CD14-positive monocyte (primary cell): Measurements from ENCODE around the gene CSF2. TPM values are rescaled to one million over a fixed set of nuclear protein-coding genes. Genes with fewer than 3 reads are reported as not detected.

Experiments used
- DNase-seq, 3 donors: peaks; one replicate each; pipeline ENCODE4 v3.0.0-alpha.2; 2011 to 2022
- H2AFZ ChIP-seq: 2 replicates; pipeline ENCODE4 v1.6.0; 2012; ENCODE audit warnings: mild to moderate bottlenecking, low read depth, low read length, inconsistent platforms; ENCODE audit not compliant: insufficient read depth, poor library complexity, severe bottlenecking
- H3K27ac ChIP-seq, 2 donors: 1 replicate in 1 of 2; 2 replicates in 1 of 2; pipeline ENCODE4 v1.5.1; 2012 to 2013; ENCODE audit warnings: low read length in 2 of 2, control low read depth in 1 of 2, inconsistent platforms in 1 of 2, low read depth in 1 of 2, mild to moderate bottlenecking in 1 of 2
- H3K27me3 ChIP-seq, 2 donors: one replicate each; pipeline versions ENCODE4 v1.6.0 to v1.6.1; 2011 to 2013; ENCODE audit warnings: low read length in 2 of 2; ENCODE audit not compliant: control insufficient read depth in 2 of 2, insufficient read depth in 2 of 2
- H3K36me3 ChIP-seq, 2 donors: replicated peaks in 1 of 2; 1 replicate in 1 of 2; 2 replicates in 1 of 2; pipeline versions ENCODE4 v1.5.1 to v1.6.1; 2012 to 2013; ENCODE audit warnings: low read length in 2 of 2, control low read depth in 1 of 2, inconsistent platforms in 1 of 2, mild to moderate bottlenecking in 1 of 2; ENCODE audit not compliant: insufficient read depth in 2 of 2, control insufficient read depth in 1 of 2
- H3K4me1 ChIP-seq, 2 donors: 1 replicate in 1 of 2; 2 replicates in 1 of 2; pipeline versions ENCODE4 v1.5.1 to v1.6.1; 2012 to 2013; ENCODE audit warnings: low read length in 2 of 2, control low read depth in 1 of 2, inconsistent platforms in 1 of 2, mild to moderate bottlenecking in 1 of 2, moderate library complexity in 1 of 2; ENCODE audit not compliant: insufficient read depth in 2 of 2, control insufficient read depth in 1 of 2
- H3K4me2 ChIP-seq: replicated peaks from 2 replicates; pipeline ENCODE3; 2012; ENCODE audit warnings: low read length, moderate library complexity, mild to moderate bottlenecking; ENCODE audit not compliant: poor library complexity, severe bottlenecking; ENCODE audit errors: extremely low read depth
- H3K4me3 ChIP-seq, 3 experiments: fragments of 200-600 bp in 1 of 3; sonication (generic) in 1 of 3; replicated peaks in 1 of 3; 1 replicate in 2 of 3; 2 replicates in 1 of 3; pipeline ENCODE4 v1.5.1; 2011 to 2013; ENCODE audit warnings: low read length in 3 of 3, mild to moderate bottlenecking in 3 of 3, control low read depth in 2 of 3, low read depth in 2 of 3, inconsistent platforms in 1 of 3, moderate library complexity in 1 of 3
- H3K79me2 ChIP-seq: 2 replicates; pipeline ENCODE4 v1.6.0; 2012; ENCODE audit warnings: mild to moderate bottlenecking, control low read depth, inconsistent platforms, low read length, moderate library complexity; ENCODE audit not compliant: insufficient read depth
- H3K9ac ChIP-seq: 2 replicates; pipeline ENCODE4 v1.6.0; 2017; ENCODE audit warnings: low read length, mild to moderate bottlenecking; ENCODE audit not compliant: insufficient read depth, poor library complexity, severe bottlenecking
- H3K9me3 ChIP-seq, 2 donors: replicated peaks in 1 of 2; 1 replicate in 1 of 2; 2 replicates in 1 of 2; pipeline versions ENCODE4 v1.5.1 to v1.6.1; 2012 to 2013; ENCODE audit warnings: low read length in 2 of 2, control low read depth in 1 of 2; ENCODE audit not compliant: control insufficient read depth in 1 of 2, insufficient read depth in 1 of 2
- H4K20me1 ChIP-seq: 2 replicates; pipeline ENCODE4 v1.6.0; 2012; ENCODE audit warnings: mild to moderate bottlenecking, low read length, control low read depth, moderate library complexity; ENCODE audit not compliant: insufficient read depth
- H3K27ac Mint-ChIP-seq, 7 donors: one replicate each; pipeline ENCODE4 v1.8.0; 2020; ENCODE audit warnings: mild to moderate bottlenecking in 7 of 7, mixed read lengths in 7 of 7, moderate library complexity in 6 of 7, inconsistent platforms in 2 of 7
- H3K27me3 Mint-ChIP-seq, 3 donors: one replicate each; pipeline ENCODE4 v1.8.0; 2021 to 2022; ENCODE audit warnings: low read depth in 3 of 3, mild to moderate bottlenecking in 3 of 3, mixed read lengths in 3 of 3, moderate library complexity in 3 of 3, inconsistent platforms in 1 of 3
- H3K36me3 Mint-ChIP-seq, 2 donors: one replicate each; pipeline ENCODE4 v1.8.0; 2020; ENCODE audit warnings: mixed read lengths in 2 of 2, inconsistent platforms in 1 of 2, mild to moderate bottlenecking in 1 of 2
- H3K4me1 Mint-ChIP-seq: one replicate; pipeline ENCODE4 v1.8.0; 2020; ENCODE audit warnings: mild to moderate bottlenecking, mixed read lengths
- H3K4me3 Mint-ChIP-seq, 2 donors: one replicate each; pipeline ENCODE4 v1.8.0; 2020; ENCODE audit warnings: mild to moderate bottlenecking in 2 of 2, mixed read lengths in 2 of 2, moderate library complexity in 1 of 2
- H3K9me3 Mint-ChIP-seq, 7 donors: one replicate each; pipeline ENCODE4 v1.8.0; 2020 to 2022; ENCODE audit warnings: mixed read lengths in 7 of 7, mild to moderate bottlenecking in 6 of 7, moderate library complexity in 6 of 7, inconsistent platforms in 2 of 7
- WGBS: methylation state at CpG from one replicate; pipeline ENCODE4 v1.1.5; 2013; ENCODE audit warnings: missing lambda C conversion rate; ENCODE audit not compliant: insufficient coverage; 5-methylcytosine and 5-hydroxymethylcytosine counted together
- intact Hi-C, 2 donors: fragments of 100-400 bp; cut with micrococcal nuclease; formaldehyde crosslinking; loops; one replicate each; pipeline versions ENCODE4 v1.15.0 to v1.15.1; 2023
- polyA plus RNA-seq, 3 donors: library from polyadenylated mRNA; depleted of rRNA in 1 of 3; unstranded in 2 of 3; stranded (reverse) in 1 of 3; fragments of 300-500 nt in 2 of 3; fragments of >200 nt in 1 of 3; fragmentation: Illumina TruSeq in 2 of 3; gene quantifications; 1 replicate in 2 of 3; 2 replicates in 1 of 3; pipeline ENCODE4 v1.2.3, GENCODE V29; 2012 to 2021
- TF ChIP-seq, protein P1 (sequence below): fragments of 200-600 bp; IDR thresholded peaks from one replicate; pipeline ENCODE4 v1.8.0; 2022; ENCODE audit warnings: antibody characterized with exemption, mild to moderate bottlenecking

CSF2 gene
- polyA plus RNA-seq, 3 donors: not detected

DNA sequence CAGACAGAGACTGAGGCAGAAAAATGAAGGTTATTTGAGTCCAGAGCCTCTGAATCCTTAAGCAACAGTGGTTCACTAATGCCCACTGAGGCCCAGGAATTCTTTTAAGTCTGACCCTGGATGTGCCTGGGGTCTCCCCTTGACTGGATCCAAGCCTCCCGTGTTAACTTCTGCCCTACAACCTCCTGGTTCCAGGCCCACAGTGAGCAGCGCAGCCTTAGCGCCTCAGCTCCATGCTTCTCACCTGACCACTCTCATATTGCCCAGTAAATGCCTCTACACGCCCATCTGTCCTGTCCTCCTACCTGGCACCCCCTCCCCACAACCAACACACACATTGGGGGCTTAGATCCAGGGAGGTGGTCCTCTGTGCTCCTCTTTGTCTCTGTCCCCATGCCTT is 6.7 kb upstream of the CSF2 start:
- no peak overlapping the region for H3K4me3 ChIP-seq
- no peak overlapping the region for H3K27ac ChIP-seq
- H3K27ac Mint-ChIP-seq: peak overlapping the region in 3 of 7 donors; percentile 3 to 5 (median 5)
- peaks cover 14 to 46% of the 10 kb centered on the region in 2 donors for H3K27me3 ChIP-seq
- no peak overlapping the region for H3K4me2 ChIP-seq
- H3K36me3 ChIP-seq: no peaks in the 10 kb centered on the region
- no peaks in the 10 kb centered on the region for H3K79me2 ChIP-seq
- H3K4me1 ChIP-seq: peaks cover 11 to 22% of the 10 kb centered on the region in 2 donors
- no peaks in the 10 kb centered on the region for H4K20me1 ChIP-seq
- DNase-seq: no peak
- H3K27me3 Mint-ChIP-seq: peaks cover 42 to 56% (median 53%) of the 10 kb centered on the region in 3 donors
- TF ChIP-seq, protein P1, sequence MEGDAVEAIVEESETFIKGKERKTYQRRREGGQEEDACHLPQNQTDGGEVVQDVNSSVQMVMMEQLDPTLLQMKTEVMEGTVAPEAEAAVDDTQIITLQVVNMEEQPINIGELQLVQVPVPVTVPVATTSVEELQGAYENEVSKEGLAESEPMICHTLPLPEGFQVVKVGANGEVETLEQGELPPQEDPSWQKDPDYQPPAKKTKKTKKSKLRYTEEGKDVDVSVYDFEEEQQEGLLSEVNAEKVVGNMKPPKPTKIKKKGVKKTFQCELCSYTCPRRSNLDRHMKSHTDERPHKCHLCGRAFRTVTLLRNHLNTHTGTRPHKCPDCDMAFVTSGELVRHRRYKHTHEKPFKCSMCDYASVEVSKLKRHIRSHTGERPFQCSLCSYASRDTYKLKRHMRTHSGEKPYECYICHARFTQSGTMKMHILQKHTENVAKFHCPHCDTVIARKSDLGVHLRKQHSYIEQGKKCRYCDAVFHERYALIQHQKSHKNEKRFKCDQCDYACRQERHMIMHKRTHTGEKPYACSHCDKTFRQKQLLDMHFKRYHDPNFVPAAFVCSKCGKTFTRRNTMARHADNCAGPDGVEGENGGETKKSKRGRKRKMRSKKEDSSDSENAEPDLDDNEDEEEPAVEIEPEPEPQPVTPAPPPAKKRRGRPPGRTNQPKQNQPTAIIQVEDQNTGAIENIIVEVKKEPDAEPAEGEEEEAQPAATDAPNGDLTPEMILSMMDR: no peak
- H3K4me3 Mint-ChIP-seq: peak overlapping the region in 1 of 2 donors; percentile 19
- H3K9ac ChIP-seq: no peak overlapping the region
- no peaks in the 10 kb centered on the region for H3K9me3 ChIP-seq
- H3K9me3 Mint-ChIP-seq: peaks cover 0 to 5% (median 0%) of the 10 kb centered on the region in 7 donors
- H3K36me3 Mint-ChIP-seq: peaks cover 0 to 4% of the 10 kb centered on the region in 2 donors
- H3K4me1 Mint-ChIP-seq: peaks cover 25% of the 10 kb centered on the region
- intact Hi-C loops: loop anchor here in 1 of 2 donors (5.0 kb wide), 3 partner anchors 35 to 110 kb away; no protein-coding TSS in a partner anchor
- WGBS: 97% methylated on average over 4 of the region's 4 CpGs
- no peak overlapping the region for H2AFZ ChIP-seq

DNA sequence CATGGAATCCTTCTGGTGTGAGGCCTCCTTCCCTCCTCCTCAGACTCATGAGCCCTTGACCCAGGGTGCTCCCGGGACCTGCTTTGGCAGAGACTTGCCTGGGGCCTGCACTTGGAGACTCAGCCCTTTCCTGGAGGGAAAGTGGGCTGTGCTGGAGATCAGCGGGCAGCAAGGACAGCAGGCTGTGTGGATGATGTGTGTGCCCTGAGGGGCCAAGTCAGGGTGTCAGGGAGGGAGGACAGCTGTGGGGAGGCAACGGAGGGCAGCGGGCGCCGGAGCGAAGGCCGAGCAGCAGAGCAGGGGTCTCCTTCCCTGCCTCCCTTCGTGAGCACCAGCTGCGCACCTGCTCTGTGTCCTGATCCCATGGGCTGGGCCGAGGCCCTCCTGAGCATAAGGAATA is 6.1 kb upstream of the CSF2 start:
- Histone ChIP-seq H3K36me3 (no peaks in the 10 kb centered on the region), H4K20me1 (no peaks in the 10 kb centered on the region), H3K4me2 (no peak overlapping the region), H3K9ac (no peak overlapping the region), H3K27ac (no peak overlapping the region), H2AFZ (no peak overlapping the region), H3K4me1 (peaks cover 11 to 22% of the 10 kb centered on the region in 2 donors), H3K9me3 (no peaks in the 10 kb centered on the region), H3K27me3 (peaks cover 14 to 48% of the 10 kb centered on the region in 2 donors), H3K4me3 (no peak overlapping the region), H3K79me2 (no peaks in the 10 kb centered on the region)
- DNase-seq: no peak
- 95% methylated on average over 10 of the region's 11 CpGs for WGBS
- intact Hi-C loops: loop anchor here in 1 of 2 donors (5.0 kb wide), 3 partner anchors 35 to 110 kb away; no protein-coding TSS in a partner anchor
- Mint-ChIP-seq H3K36me3 (peaks cover 0 to 4% of the 10 kb centered on the region in 2 donors), H3K9me3 (peaks cover 0 to 5% (median 0%) of the 10 kb centered on the region in 7 donors), H3K27me3 (peaks cover 44 to 62% (median 53%) of the 10 kb centered on the region in 3 donors), H3K27ac (peak overlapping the region in 2 of 7 donors; percentile 3 to 42), H3K4me3 (peak overlapping the region in 1 of 2 donors; percentile 50), H3K4me1 (peaks cover 25% of the 10 kb centered on the region)
- TF ChIP-seq, protein P1: no peak
